ENCODE data around the gene MVB12B. TPM values are rescaled to one million over a fixed set of nuclear protein-coding genes. Genes with fewer than 3 reads are reported as not detected.

MVB12B gene
- total RNA-seq, 1 donor from 2014 or later = 12.8 TPM

GRCh38 chr9:126435105-126435504 is 108.5 kb downstream of the MVB12B start:
- Histone ChIP-seq H3K9me3 (ENCODE audit: insufficient read depth, low read depth, low read length) (no peaks in the 10 kb centered on the region), H3K27me3 (ENCODE audit: insufficient read depth, low read length) (no peaks in the 10 kb centered on the region), H2AFZ (ENCODE audit: low read depth, low read length) (no peak overlapping the region), H3K27ac (ENCODE audit: low read depth, low read length) (no peak overlapping the region), H3K36me3 (ENCODE audit: insufficient read depth, low read length) (no peaks in the 10 kb centered on the region), H3K4me1 (ENCODE audit: insufficient read depth, low read length) (peaks cover 17% of the 10 kb centered on the region), H4K20me1 (ENCODE audit: insufficient read depth, low read length) (no peaks in the 10 kb centered on the region), H3K79me2 (ENCODE audit: insufficient read depth, low read length) (no peaks in the 10 kb centered on the region), H3K4me3 (ENCODE audit: insufficient read depth, low read depth, low read length) (no peak overlapping the region), H3K9ac (ENCODE audit: low read length) (no peak overlapping the region), H3K4me2 (ENCODE audit: low read length) (no peak overlapping the region)
- FAIRE-seq (no peak), DNase-seq (ENCODE audit: low read depth) (no peak)
- Mint-ChIP-seq H3K4me1 (ENCODE audit: low read depth, unreplicated experiment) (peaks cover 27% of the 10 kb centered on the region), H3K4me3 (ENCODE audit: unreplicated experiment) (no peak overlapping the region), H3K36me3 (ENCODE audit: low read depth, unreplicated experiment) (peaks cover 2% of the 10 kb centered on the region), H3K27ac (ENCODE audit: unreplicated experiment) (no peak overlapping the region), H3K9me3 (ENCODE audit: unreplicated experiment) (no peaks in the 10 kb centered on the region), H3K27me3 (ENCODE audit: low read depth, unreplicated experiment) (no peaks in the 10 kb centered on the region)
- TF ChIP-seq CTCF (IDR thresholded peaks at IDR 0.05; ENCODE audit: insufficient read depth, low read depth, low read length) = no peak
- TF ChIP-seq EZH2 (IDR thresholded peaks at IDR 0.05; ENCODE audit: insufficient read depth, low read length) = no peak

- no peak overlapping the region for H3K27ac Mint-ChIP-seq (ENCODE audit: unreplicated experiment)
- Histone ChIP-seq H3K27me3 (ENCODE audit: insufficient read depth, low read length) (no peaks in the 10 kb centered on the region), H3K4me1 (ENCODE audit: insufficient read depth, low read length) (peaks cover 21% of the 10 kb centered on the region)
Measured at GRCh38 chr9:126435626-126436025, 109.0 kb downstream of the MVB12B start.

More at GRCh38 chr9:126435626-126436025, 109.0 kb downstream of the MVB12B start:
- no peaks in the 10 kb centered on the region for H4K20me1 ChIP-seq (ENCODE audit: insufficient read depth, low read length)
- H3K4me3 ChIP-seq (ENCODE audit: insufficient read depth, low read depth, low read length) = no peak overlapping the region
- TF ChIP-seq CTCF (IDR thresholded peaks at IDR 0.05; ENCODE audit: insufficient read depth, low read depth, low read length) (no peak), EZH2 (IDR thresholded peaks at IDR 0.05; ENCODE audit: insufficient read depth, low read length) (no peak)
- H3K9me3 Mint-ChIP-seq (ENCODE audit: unreplicated experiment) = no peaks in the 10 kb centered on the region
- H3K4me2 ChIP-seq (ENCODE audit: low read length) = no peak overlapping the region
- no peak overlapping the region for H2AFZ ChIP-seq (ENCODE audit: low read depth, low read length)
- H3K9ac ChIP-seq (ENCODE audit: low read length) = no peak overlapping the region
- no peak overlapping the region for H3K27ac ChIP-seq (ENCODE audit: low read depth, low read length)
- no peaks in the 10 kb centered on the region for H3K9me3 ChIP-seq (ENCODE audit: insufficient read depth, low read depth, low read length)
- peaks cover 31% of the 10 kb centered on the region for H3K4me1 Mint-ChIP-seq (ENCODE audit: low read depth, unreplicated experiment)
- DNase-seq (ENCODE audit: low read depth) (no peak), FAIRE-seq (no peak)
- H3K36me3 Mint-ChIP-seq (ENCODE audit: low read depth, unreplicated experiment) = peaks cover 2% of the 10 kb centered on the region
- H3K4me3 Mint-ChIP-seq (ENCODE audit: unreplicated experiment) = no peak overlapping the region
- H3K36me3 ChIP-seq (ENCODE audit: insufficient read depth, low read length) = no peaks in the 10 kb centered on the region
- H3K27me3 Mint-ChIP-seq (ENCODE audit: low read depth, unreplicated experiment) = no peaks in the 10 kb centered on the region
- no peaks in the 10 kb centered on the region for H3K79me2 ChIP-seq (ENCODE audit: insufficient read depth, low read length)

Measured in astrocyte (in vitro differentiated cells and primary cell).